ENCODE data around the gene RHOXF1. TPM values are rescaled to one million over a fixed set of nuclear protein-coding genes. Genes with fewer than 3 reads are reported as not detected.

Gene RHOXF1
- total and polyA plus RNA-seq, 10 of the 15 experiments (the other 5 are each of a cell fraction or from before 2014, with no cell fraction given): 0.10 to 2.5 TPM; not detected in 8

- BruUV-seq (replicated peaks): no TSS peak
- no peaks in the 10 kb centered on the region for H3K9me3 ChIP-seq (replicated peaks; ENCODE audit: control insufficient read depth, insufficient read depth, low read length)
- peak; percentile 40 for ATAC-seq
- no peak for DNase-seq (ENCODE audit: low read depth, low spot score)
- CTCF ChIA-PET: interaction anchor here (0.9 to 1.4 kb wide), 2 partner anchors 107 to 126 kb away, joined by 3 read pairs; no protein-coding TSS in a partner anchor
- 48% methylated on average over 10 of the region's 10 CpGs for WGBS (ENCODE audit: insufficient coverage, insufficient replicate concordance, low lambda C conversion rate, missing lambda C conversion rate)
- H3K4me2 ChIP-seq (ENCODE audit: control insufficient read depth, insufficient read depth): 0 out of 2 replicates have a peak overlapping the region, but pooled peaks have one; percentile 9
- no peak overlapping the region for H3K27ac ChIP-seq (ENCODE audit: control insufficient read depth, insufficient read depth)
- FAIRE-seq: no peak
- no peaks in the 10 kb centered on the region for H4K20me1 ChIP-seq (ENCODE audit: control insufficient read depth, insufficient read depth)
- POLR2A ChIA-PET: no interaction called here
- RAD21 ChIA-PET (ENCODE audit: unreplicated experiment): interaction anchor here (1.4 kb wide), 1 partner anchor 126 kb away, joined by 3 read pairs; no protein-coding TSS in a partner anchor
- H3K9ac ChIP-seq (ENCODE audit: control insufficient read depth, insufficient read depth, low read length): no peak overlapping the region
- SMC1A ChIA-PET (ENCODE audit: uncharacterized antibody, unreplicated experiment): no interaction called here
- H3K27me3 ChIP-seq (replicated peaks in 1 of 2; ENCODE audit: control insufficient read depth in 2 of 2, insufficient read depth in 2 of 2, low read length in 1 of 2): no peaks in the 10 kb centered on the region
- intact Hi-C loops (cut with micrococcal nuclease; ENCODE audit: unreplicated experiment) (no loop called here), in situ Hi-C loops (cut with MboI) (no loop called here)
- H3K36me3 ChIP-seq (ENCODE audit: control insufficient read depth in 2 of 2, insufficient read depth in 2 of 2, low read length in 1 of 2): no peaks in the 10 kb centered on the region
- H2AFZ ChIP-seq (ENCODE audit: control insufficient read depth, low read depth, low read length): no peak overlapping the region
- peaks cover 5% of the 10 kb centered on the region; the same call in 1 of the 2 replicates for H3K4me1 ChIP-seq (ENCODE audit: control insufficient read depth, insufficient read depth, low read length)
- H3K4me3 ChIP-seq: no peak overlapping the region
- no peaks in the 10 kb centered on the region for H3K79me2 ChIP-seq (ENCODE audit: control insufficient read depth, insufficient read depth, low read length)
- no peak for TF ChIP-seq IRF5 (IDR thresholded peaks at IDR 0.05; ENCODE audit: borderline replicate concordance)
- TF ChIP-seq HDAC2 (IDR thresholded peaks at IDR 0.05): no peak
- TF ChIP-seq RELA (IDR thresholded peaks at IDR 0.05; ENCODE audit: borderline replicate concordance, partially characterized antibody): no peak
- 0 out of 2 replicates have a peak, but pooled peaks have one; percentile 5 for TF ChIP-seq RUNX3 (IDR thresholded peaks at IDR 0.05; ENCODE audit: low read length)
- no peak for TF ChIP-seq YBX1 (IDR thresholded peaks at IDR 0.05)
- TF ChIP-seq RFX5 (IDR thresholded peaks at IDR 0.05; ENCODE audit: low read depth, low read length): no peak
- TF ChIP-seq IKZF2 (IDR thresholded peaks at IDR 0.05): 0 out of 4 replicates have a peak, but pooled peaks of 1 of the 2 experiments have one; percentile 33
- TF ChIP-seq, protein P1, sequence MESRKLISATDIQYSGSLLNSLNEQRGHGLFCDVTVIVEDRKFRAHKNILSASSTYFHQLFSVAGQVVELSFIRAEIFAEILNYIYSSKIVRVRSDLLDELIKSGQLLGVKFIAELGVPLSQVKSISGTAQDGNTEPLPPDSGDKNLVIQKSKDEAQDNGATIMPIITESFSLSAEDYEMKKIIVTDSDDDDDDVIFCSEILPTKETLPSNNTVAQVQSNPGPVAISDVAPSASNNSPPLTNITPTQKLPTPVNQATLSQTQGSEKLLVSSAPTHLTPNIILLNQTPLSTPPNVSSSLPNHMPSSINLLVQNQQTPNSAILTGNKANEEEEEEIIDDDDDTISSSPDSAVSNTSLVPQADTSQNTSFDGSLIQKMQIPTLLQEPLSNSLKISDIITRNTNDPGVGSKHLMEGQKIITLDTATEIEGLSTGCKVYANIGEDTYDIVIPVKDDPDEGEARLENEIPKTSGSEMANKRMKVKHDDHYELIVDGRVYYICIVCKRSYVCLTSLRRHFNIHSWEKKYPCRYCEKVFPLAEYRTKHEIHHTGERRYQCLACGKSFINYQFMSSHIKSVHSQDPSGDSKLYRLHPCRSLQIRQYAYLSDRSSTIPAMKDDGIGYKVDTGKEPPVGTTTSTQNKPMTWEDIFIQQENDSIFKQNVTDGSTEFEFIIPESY (IDR thresholded peaks at IDR 0.05): no peak
- 0 out of 2 replicates have a peak, but pooled peaks have one; percentile 10 for TF ChIP-seq IRF4 (IDR thresholded peaks at IDR 0.05; ENCODE audit: low read depth, low read length)
- no peak for TF ChIP-seq SMAD1 (IDR thresholded peaks at IDR 0.05; ENCODE audit: low read depth, partially characterized antibody)
- no peak for TF ChIP-seq HDGF (IDR thresholded peaks at IDR 0.05)
- TF ChIP-seq GABPA (IDR thresholded peaks at IDR 0.05; ENCODE audit: low read depth): no peak
- TF ChIP-seq, protein P2, sequence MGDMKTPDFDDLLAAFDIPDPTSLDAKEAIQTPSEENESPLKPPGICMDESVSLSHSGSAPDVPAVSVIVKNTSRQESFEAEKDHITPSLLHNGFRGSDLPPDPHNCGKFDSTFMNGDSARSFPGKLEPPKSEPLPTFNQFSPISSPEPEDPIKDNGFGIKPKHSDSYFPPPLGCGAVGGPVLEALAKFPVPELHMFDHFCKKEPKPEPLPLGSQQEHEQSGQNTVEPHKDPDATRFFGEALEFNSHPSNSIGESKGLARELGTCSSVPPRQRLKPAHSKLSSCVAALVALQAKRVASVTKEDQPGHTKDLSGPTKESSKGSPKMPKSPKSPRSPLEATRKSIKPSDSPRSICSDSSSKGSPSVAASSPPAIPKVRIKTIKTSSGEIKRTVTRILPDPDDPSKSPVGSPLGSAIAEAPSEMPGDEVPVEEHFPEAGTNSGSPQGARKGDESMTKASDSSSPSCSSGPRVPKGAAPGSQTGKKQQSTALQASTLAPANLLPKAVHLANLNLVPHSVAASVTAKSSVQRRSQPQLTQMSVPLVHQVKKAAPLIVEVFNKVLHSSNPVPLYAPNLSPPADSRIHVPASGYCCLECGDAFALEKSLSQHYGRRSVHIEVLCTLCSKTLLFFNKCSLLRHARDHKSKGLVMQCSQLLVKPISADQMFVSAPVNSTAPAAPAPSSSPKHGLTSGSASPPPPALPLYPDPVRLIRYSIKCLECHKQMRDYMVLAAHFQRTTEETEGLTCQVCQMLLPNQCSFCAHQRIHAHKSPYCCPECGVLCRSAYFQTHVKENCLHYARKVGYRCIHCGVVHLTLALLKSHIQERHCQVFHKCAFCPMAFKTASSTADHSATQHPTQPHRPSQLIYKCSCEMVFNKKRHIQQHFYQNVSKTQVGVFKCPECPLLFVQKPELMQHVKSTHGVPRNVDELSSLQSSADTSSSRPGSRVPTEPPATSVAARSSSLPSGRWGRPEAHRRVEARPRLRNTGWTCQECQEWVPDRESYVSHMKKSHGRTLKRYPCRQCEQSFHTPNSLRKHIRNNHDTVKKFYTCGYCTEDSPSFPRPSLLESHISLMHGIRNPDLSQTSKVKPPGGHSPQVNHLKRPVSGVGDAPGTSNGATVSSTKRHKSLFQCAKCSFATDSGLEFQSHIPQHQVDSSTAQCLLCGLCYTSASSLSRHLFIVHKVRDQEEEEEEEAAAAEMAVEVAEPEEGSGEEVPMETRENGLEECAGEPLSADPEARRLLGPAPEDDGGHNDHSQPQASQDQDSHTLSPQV (IDR thresholded peaks at IDR 0.05): no peak
- no peak for TF ChIP-seq NRF1 (conservative IDR thresholded peaks at IDR 0.05; ENCODE audit: low read depth, low read length)
- no peak for TF ChIP-seq PAX5 (IDR thresholded peaks at IDR 0.05; ENCODE audit: borderline replicate concordance, low read depth, low read length)
- TF ChIP-seq POLR2AphosphoS5 (IDR thresholded peaks at IDR 0.05; ENCODE audit: low read length): no peak
- TF ChIP-seq, protein P3, sequence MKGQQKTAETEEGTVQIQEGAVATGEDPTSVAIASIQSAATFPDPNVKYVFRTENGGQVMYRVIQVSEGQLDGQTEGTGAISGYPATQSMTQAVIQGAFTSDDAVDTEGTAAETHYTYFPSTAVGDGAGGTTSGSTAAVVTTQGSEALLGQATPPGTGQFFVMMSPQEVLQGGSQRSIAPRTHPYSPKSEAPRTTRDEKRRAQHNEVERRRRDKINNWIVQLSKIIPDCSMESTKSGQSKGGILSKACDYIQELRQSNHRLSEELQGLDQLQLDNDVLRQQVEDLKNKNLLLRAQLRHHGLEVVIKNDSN (IDR thresholded peaks at IDR 0.05; ENCODE audit: borderline replicate concordance, extremely low read length, insufficient read depth, low read depth, low read length): no peak
Observed at GRCh38 chrX:120087289-120088017, 28.3 kb downstream of the RHOXF1 start.
